NCI-H748 (cell line): ENCODE data around the gene CTNNA1.
A peak's percentile ranks its signal among the peaks of the same experiment; 100 is the strongest.

ENCODE experiments used
- DNase-seq: peaks from one replicate; lab custom pipeline; 2025; ENCODE audit not compliant: unreplicated experiment; lab: John Stamatoyannopoulos, UW

Gene CTNNA1

GRCh38 chr5:138849882-138850281, 96.7 kb downstream of the CTNNA1 start:
- DNase-seq = no peak

GRCh38 chr5:138850865-138851435, 97.7 kb downstream of the CTNNA1 start:
- DNase-seq = no peak

GRCh38 chr5:138853132-138853531, 99.9 kb downstream of the CTNNA1 start:
- DNase-seq = no peak

- no peak for DNase-seq
Observed at GRCh38 chr5:138867011-138867410, 113.8 kb downstream of the CTNNA1 start.

GRCh38 chr5:138869038-138869437, 115.8 kb downstream of the CTNNA1 start:
- DNase-seq = no peak

- no peak for DNase-seq
Observed at GRCh38 chr5:138869763-138870500, 116.7 kb downstream of the CTNNA1 start.

- peak; percentile 6 for DNase-seq
Observed at GRCh38 chr5:138870611-138871010, 117.4 kb downstream of the CTNNA1 start.

- DNase-seq = peak; percentile 48
Observed at GRCh38 chr5:138872841-138873465, 119.7 kb downstream of the CTNNA1 start.

GRCh38 chr5:138873466-138874221, 120.4 kb downstream of the CTNNA1 start:
- DNase-seq = no peak

GRCh38 chr5:138874241-138874640, 121.0 kb downstream of the CTNNA1 start:
- no peak for DNase-seq

- DNase-seq = no peak
Observed at GRCh38 chr5:138874771-138875551, 121.7 kb downstream of the CTNNA1 start, which contains the start of gene LRRTM2. TSS of gene LRRTM2 (minus strand) at chr5:138875335. CDS start at chr5:138874911, 424 bp downstream.

GRCh38 chr5:138875552-138875875, 122.3 kb downstream of the CTNNA1 start:
- no peak for DNase-seq

GRCh38 chr5:138875946-138876345, 122.7 kb downstream of the CTNNA1 start:
- no peak for DNase-seq

- DNase-seq = no peak
Observed at GRCh38 chr5:138876811-138877210, 123.6 kb downstream of the CTNNA1 start.

- DNase-seq = no peak
Observed at GRCh38 chr5:138878437-138879235, 125.4 kb downstream of the CTNNA1 start.

GRCh38 chr5:138883211-138883610, 130.0 kb downstream of the CTNNA1 start:
- DNase-seq = no peak

- DNase-seq = no peak
Observed at GRCh38 chr5:138884094-138884493, 130.9 kb downstream of the CTNNA1 start.

- DNase-seq = no peak
Observed at GRCh38 chr5:138884554-138884953, 131.3 kb downstream of the CTNNA1 start.

GRCh38 chr5:138889994-138890393, 136.8 kb downstream of the CTNNA1 start:
- DNase-seq = no peak

GRCh38 chr5:138890644-138891043, 137.4 kb downstream of the CTNNA1 start:
- DNase-seq = no peak
